Esophagus muscularis mucosa (tissue), 2 donors: ENCODE measurements around the gene ATF4.

Source experiments
- POLR2A ChIP-seq: fragments of 450-650 bp; IDR thresholded peaks from one replicate; pipeline ENCODE4 v1.6.1; 2017; ENCODE audit warnings: antibody characterized with exemption, moderate library complexity, mild to moderate bottlenecking, low read depth
- POLR2AphosphoS5 ChIP-seq, 2 donors: sonication (generic); formaldehyde crosslinking; IDR thresholded peaks; one replicate each; pipeline ENCODE4 v1.6.1; 2017; ENCODE audit warnings: antibody characterized with exemption in 2 of 2

GRCh38 chr22:39498802-39499201 is 21.6 kb upstream of the ATF4 start:
- TF ChIP-seq POLR2A: no peak
- no peak for TF ChIP-seq POLR2AphosphoS5 (IDR thresholded peaks at IDR 0.05)
